Tibial nerve (tissue), 4 donors: ENCODE measurements around the gene BMP7. TPM values are rescaled to one million over a fixed set of nuclear protein-coding genes. Genes with fewer than 3 reads are reported as not detected.

Experiments used
- DNase-seq, 2 donors: peaks; one replicate each; pipeline ENCODE4 v3.0.0-alpha.2; 2019; ENCODE audit warnings: low spot score in 2 of 2
- H3K27ac ChIP-seq, 4 donors: fragments of 200-600 bp; sonication (generic) in 3 of 4; one replicate each; pipeline ENCODE4 v1.5.1; 2017 to 2019; ENCODE audit warnings: mild to moderate bottlenecking in 1 of 4
- H3K27me3 ChIP-seq, 2 donors: fragments of 200-600 bp; sonication (generic) in 1 of 2; one replicate each; pipeline versions ENCODE4 v1.5.1 to v1.6.0; 2017 to 2019
- H3K36me3 ChIP-seq, 3 donors: fragments of 200-600 bp; sonication (generic); one replicate each; pipeline ENCODE4 v1.5.1; 2018 to 2019
- H3K4me1 ChIP-seq, 4 donors: fragments of 200-600 bp; sonication (generic) in 3 of 4; one replicate each; pipeline ENCODE4 v1.5.1; 2017 to 2019
- H3K4me3 ChIP-seq, 4 donors: fragments of 200-600 bp; sonication (generic) in 3 of 4; one replicate each; pipeline ENCODE4 v1.5.1; 2017 to 2019; ENCODE audit warnings: mild to moderate bottlenecking in 1 of 4, moderate library complexity in 1 of 4
- H3K9me3 ChIP-seq, 4 donors: fragments of 200-600 bp; sonication (generic) in 3 of 4; one replicate each; pipeline ENCODE4 v1.5.1; 2017 to 2019
- EP300 ChIP-seq, 2 donors: sonication (generic); formaldehyde crosslinking; IDR thresholded peaks; one replicate each; pipeline ENCODE4 v1.6.1; 2017; ENCODE audit warnings: antibody characterized with exemption in 2 of 2, mild to moderate bottlenecking in 1 of 2
- POLR2A ChIP-seq, 2 donors: fragments of 450-650 bp; IDR thresholded peaks; one replicate each; pipeline ENCODE4 v1.6.1; 2017; ENCODE audit warnings: antibody characterized with exemption in 2 of 2, mild to moderate bottlenecking in 2 of 2, moderate library complexity in 2 of 2
- WGBS, 2 donors: methylation state at CpG; one replicate each; pipeline ENCODE4 v1.1.5; 2018; 5-methylcytosine and 5-hydroxymethylcytosine counted together
- total RNA-seq, 4 donors: library from RNA; depleted of rRNA; stranded (reverse); fragments of >200 nt; gene quantifications; one replicate each; pipeline ENCODE4 v1.1.0, GENCODE V29; 2016
- TF ChIP-seq, protein P1 (sequence below), 5 experiments: fragments of 200-600 bp in 3 of 5; fragments of 450-650 bp in 2 of 5; sonication (generic) in 3 of 5; IDR thresholded peaks; one replicate each; pipeline ENCODE4 v1.5.1; 2016 to 2019; ENCODE audit warnings: antibody characterized with exemption in 5 of 5, mild to moderate bottlenecking in 3 of 5, moderate library complexity in 2 of 5

BMP7 gene
- total RNA-seq, 4 donors from 2014 or later, result 11.7 to 14.2 (median 13.4) TPM

DNA sequence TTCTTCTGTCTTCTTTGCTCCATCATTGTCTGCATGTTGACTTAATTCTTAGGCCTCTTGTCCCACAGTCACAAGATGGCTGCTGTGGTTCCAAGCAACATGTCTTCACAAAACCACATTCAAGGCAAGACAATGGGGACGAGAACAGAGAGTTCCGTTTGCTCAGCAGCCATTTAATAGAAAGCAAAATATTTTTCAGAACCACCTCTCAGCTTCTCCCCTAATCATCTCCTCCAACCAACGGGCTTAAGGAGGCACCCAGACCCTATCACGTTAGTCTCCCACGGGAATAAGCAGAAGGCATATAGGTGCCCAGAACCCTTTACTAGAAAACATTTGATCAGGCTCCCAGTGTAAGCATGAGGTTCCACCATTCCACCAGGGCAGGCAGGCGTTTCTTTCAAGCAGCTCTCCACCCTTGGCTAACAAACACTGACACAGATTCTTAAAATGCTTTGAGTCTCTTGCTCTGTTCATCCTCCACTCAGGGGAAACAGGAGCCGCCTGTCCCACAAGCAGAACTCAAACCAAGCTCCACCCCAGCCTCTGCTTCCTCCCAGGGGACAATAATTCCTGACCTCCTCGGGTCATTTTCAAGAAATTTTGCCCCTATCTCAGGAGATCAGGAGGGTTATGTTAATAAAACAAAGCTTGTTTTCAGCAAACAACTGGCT lies 19.0 kb downstream of the BMP7 start:
- Histone ChIP-seq H3K27ac (peak overlapping the region in 2 of 4 donors; percentile 27 to 28), H3K27me3 (peaks cover 0 to 6% of the 10 kb centered on the region in 2 donors), H3K4me1 (peaks cover 0 to 21% (median 0%) of the 10 kb centered on the region in 4 donors), H3K4me3 (no peak overlapping the region), H3K36me3 (no peaks in the 10 kb centered on the region), H3K9me3 (peaks cover 0 to 5% (median 0%) of the 10 kb centered on the region in 4 donors)
- no peak for DNase-seq
- TF ChIP-seq EP300 (IDR thresholded peaks at IDR 0.05) (no peak), POLR2A (IDR thresholded peaks at IDR 0.05) (no peak)
- TF ChIP-seq, protein P1, sequence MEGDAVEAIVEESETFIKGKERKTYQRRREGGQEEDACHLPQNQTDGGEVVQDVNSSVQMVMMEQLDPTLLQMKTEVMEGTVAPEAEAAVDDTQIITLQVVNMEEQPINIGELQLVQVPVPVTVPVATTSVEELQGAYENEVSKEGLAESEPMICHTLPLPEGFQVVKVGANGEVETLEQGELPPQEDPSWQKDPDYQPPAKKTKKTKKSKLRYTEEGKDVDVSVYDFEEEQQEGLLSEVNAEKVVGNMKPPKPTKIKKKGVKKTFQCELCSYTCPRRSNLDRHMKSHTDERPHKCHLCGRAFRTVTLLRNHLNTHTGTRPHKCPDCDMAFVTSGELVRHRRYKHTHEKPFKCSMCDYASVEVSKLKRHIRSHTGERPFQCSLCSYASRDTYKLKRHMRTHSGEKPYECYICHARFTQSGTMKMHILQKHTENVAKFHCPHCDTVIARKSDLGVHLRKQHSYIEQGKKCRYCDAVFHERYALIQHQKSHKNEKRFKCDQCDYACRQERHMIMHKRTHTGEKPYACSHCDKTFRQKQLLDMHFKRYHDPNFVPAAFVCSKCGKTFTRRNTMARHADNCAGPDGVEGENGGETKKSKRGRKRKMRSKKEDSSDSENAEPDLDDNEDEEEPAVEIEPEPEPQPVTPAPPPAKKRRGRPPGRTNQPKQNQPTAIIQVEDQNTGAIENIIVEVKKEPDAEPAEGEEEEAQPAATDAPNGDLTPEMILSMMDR (IDR thresholded peaks at IDR 0.05), result no peak
- 59 to 62% methylated on average over 8 of the region's 8 CpGs for WGBS, 2 donors

DNA sequence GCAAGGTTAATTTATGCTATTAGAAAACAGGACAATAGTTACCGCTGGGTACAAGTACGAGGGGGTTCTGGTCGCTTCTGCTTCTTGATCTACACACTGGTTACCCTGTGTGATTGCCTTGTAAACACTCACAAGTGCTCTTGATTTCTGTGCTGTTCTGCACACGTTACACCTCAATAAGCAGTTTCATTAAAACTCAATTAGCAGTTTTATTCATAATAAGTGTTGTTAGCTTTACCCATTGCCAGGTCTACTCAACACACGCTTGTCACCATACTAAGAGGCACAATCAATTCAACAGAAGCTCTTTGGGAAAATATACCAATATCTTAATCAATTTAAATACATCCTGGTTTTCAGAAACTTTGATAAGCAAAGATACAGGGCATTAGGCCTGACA lies 20.4 kb downstream of the BMP7 start:
- no peak overlapping the region for H3K4me3 ChIP-seq
- no peaks in the 10 kb centered on the region for H3K36me3 ChIP-seq
- TF ChIP-seq, protein P1 (IDR thresholded peaks at IDR 0.05), result no peak
- no peak for TF ChIP-seq EP300 (IDR thresholded peaks at IDR 0.05)
- TF ChIP-seq POLR2A (IDR thresholded peaks at IDR 0.05), result no peak
- H3K27me3 ChIP-seq, result peaks cover 0 to 6% of the 10 kb centered on the region in 2 donors
- H3K4me1 ChIP-seq, result peaks cover 0 to 29% (median 4%) of the 10 kb centered on the region in 4 donors
- no peak overlapping the region for H3K27ac ChIP-seq
- peaks cover 0 to 5% (median 0%) of the 10 kb centered on the region in 4 donors for H3K9me3 ChIP-seq
- DNase-seq, result no peak
- WGBS, 2 donors, result 95 to 96% methylated on average over 5 of the region's 5 CpGs

DNA sequence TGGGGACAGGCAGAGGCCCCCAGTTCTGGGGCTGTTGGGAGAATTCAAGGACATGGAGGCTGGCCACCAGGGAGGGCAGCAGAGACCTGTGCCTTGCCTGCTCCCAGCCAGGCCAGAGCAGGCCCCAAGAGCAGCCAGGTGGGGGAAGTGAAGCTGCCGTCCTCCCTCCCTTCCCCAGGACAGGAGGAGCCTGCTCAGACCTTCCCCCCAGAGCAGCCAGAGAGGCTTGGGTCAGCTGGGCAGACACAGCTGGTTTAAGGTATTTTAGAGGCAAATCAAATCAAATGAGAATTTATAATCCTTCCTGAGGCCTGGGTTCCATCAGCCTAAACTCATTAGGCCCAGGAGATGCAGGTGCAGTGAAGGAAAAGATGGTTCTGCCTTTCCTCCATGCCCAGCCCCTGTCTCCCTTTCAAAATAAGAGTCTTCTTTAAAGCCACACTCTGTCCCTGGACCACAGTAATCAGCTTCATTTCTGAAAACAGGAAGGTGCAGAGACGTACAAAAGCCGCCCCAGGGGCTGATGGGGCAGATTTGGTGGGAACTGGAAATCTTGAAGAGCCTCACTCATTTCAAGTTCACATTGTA lies 21.7 kb downstream of the BMP7 start:
- 62 to 78% methylated on average over 3 of the region's 3 CpGs for WGBS, 2 donors
- Histone ChIP-seq H3K9me3 (peaks cover 0 to 5% (median 0%) of the 10 kb centered on the region in 4 donors), H3K36me3 (no peaks in the 10 kb centered on the region), H3K27me3 (peaks cover 0 to 6% of the 10 kb centered on the region in 2 donors), H3K4me3 (no peak overlapping the region), H3K4me1 (peaks cover 0 to 29% (median 4%) of the 10 kb centered on the region in 4 donors), H3K27ac (peak overlapping the region in 2 of 4 donors; percentile 3 to 70)
- TF ChIP-seq EP300 (IDR thresholded peaks at IDR 0.05) (no peak), POLR2A (IDR thresholded peaks at IDR 0.05) (no peak)
- TF ChIP-seq, protein P1 (IDR thresholded peaks at IDR 0.05), result no peak
- no peak for DNase-seq

DNA sequence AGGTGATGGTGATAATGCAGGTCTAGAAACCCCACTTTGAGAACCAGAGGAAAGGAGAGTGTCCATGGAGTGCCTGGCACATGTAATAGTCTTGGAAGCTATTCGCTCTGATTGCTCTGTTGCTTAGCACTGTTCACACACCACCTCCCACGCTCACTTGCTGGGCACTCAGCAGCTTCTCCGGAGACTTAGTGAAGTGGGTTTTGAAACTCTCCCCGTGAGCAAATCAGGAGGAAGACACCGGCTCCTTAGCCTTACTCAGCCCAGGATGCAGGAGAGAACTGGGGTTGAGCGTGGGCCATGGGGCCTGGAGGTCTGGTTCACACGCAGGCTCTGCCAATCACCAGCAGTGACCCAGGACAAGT lies 22.2 kb downstream of the BMP7 start:
- Histone ChIP-seq H3K9me3 (peaks cover 0 to 5% (median 0%) of the 10 kb centered on the region in 4 donors), H3K36me3 (no peaks in the 10 kb centered on the region), H3K4me1 (peaks cover 0 to 29% (median 4%) of the 10 kb centered on the region in 4 donors), H3K4me3 (no peak overlapping the region), H3K27ac (peak overlapping the region in 2 of 4 donors; percentile 3 to 70), H3K27me3 (peaks cover 0 to 6% of the 10 kb centered on the region in 2 donors)
- 48 to 71% methylated on average over 7 of the region's 7 CpGs for WGBS, 2 donors
- no peak for TF ChIP-seq POLR2A (IDR thresholded peaks at IDR 0.05)
- DNase-seq, result no peak

DNA sequence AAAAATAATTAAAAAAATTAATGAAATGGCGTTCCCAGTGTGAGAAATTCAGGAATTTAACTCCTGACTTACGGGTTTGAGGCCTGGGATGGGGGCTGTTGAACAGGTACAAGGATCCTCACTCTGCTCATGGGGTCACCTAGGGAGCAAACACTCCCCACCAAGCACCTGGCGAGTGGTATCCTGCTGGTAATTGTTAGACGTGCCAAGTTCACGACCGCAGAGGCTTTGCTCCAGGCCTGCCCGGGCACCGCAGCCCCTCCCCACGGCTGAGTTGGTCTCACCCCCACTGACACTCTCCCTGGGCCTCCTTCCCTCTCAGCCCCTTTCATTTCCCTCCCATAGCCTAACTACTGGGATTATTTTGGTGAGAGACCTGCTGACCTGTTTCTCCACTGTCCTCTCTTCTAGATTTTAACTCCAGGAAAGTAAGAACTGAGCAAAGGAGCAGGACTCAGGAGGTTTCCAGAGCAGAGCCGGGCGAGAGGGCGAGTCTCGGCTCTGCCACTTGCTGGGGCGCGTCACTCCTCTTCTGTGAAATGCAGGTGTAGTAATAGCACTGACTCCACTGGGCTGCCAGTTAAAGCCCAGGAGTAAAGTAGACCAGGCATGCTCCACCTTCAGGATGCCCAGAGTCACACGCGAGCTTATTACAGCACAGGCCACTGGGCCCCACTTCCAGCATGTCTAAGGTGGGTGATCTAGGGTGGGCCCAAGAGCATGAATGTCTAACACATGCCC lies 22.8 kb downstream of the BMP7 start:
- Histone ChIP-seq H3K9me3 (peaks cover 0 to 5% (median 0%) of the 10 kb centered on the region in 4 donors), H3K27ac (peak overlapping the region in 2 of 4 donors; percentile 3 to 70), H3K4me3 (no peak overlapping the region), H3K36me3 (no peaks in the 10 kb centered on the region), H3K27me3 (peaks cover 0 to 6% of the 10 kb centered on the region in 2 donors), H3K4me1 (peaks cover 0 to 29% (median 4%) of the 10 kb centered on the region in 4 donors)
- DNase-seq, result no peak
- TF ChIP-seq EP300 (IDR thresholded peaks at IDR 0.05) (no peak), POLR2A (IDR thresholded peaks at IDR 0.05) (no peak)
- TF ChIP-seq, protein P1 (IDR thresholded peaks at IDR 0.05), result no peak
- 80 to 85% methylated on average over 15 to 17 of the region's 17 CpGs for WGBS, 2 donors
